Smooth muscle cell of the coronary artery (primary cell): ENCODE data around the gene SMAP1. TPM values are rescaled to one million over a fixed set of nuclear protein-coding genes. Genes with fewer than 3 reads are reported as not detected.

Experiments
- total RNA-seq: library from RNA; depleted of rRNA; stranded (reverse); fragments of >200 nt; gene quantifications from 2 replicates; pipeline ENCODE4 v1.2.3, GENCODE V29; 2014; ENCODE audit warnings: low replicate concordance

The SMAP1 gene
- total RNA-seq = 10.6 and 20.1 TPM in 2 replicates

DNA sequence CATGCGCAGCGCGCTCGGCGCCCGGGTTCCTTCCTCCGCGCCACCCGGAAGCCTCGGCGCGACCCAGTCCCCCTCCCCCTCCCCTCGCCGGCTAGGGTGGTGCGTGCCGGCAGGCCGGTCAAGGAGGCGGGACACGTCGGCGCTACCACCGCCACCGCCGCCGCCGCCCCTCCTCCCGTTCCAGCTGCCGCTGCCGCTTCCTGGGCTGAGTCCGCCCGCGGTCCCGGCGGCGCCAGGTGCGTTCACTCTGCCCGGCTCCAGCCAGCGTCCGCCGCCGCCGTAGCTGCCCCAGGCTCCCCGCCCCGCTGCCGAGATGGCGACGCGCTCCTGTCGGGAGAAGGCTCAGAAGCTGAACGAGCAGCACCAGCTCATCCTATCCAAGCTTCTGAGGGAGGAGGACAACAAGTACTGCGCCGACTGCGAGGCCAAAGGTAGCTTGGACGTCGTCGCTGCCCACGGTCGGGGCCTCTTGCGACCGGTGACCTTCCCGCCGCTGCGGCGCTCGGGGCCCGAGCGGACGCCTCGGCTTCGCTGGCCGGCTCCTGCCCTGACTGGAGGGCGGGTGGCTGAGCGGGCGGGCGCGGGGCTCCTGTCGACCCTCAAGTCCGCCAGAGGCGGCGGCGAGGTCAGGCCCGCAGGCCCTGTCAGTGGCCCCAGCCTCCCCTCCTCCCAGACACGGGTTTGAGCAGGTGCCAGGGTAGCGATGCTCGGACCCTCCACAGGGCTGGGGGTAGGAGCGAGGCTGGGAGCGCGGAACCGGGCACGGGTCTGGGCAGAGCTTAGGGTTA, at the start of gene SMAP1:
TSS of gene SMAP1 (plus strand) at position 173 of the 788 bp plus-strand sequence. CDS start at position 314, 141 bp downstream.

Other genes with a start within 250 kb of the SMAP1 start
- gene SDHAF4, start 101.0 kb upstream of the SMAP1 start, total RNA-seq = 3.3 and 5.2 TPM in 2 replicates